Prostate gland (tissue), 2 donors: Measurements from ENCODE around the gene CREB3L1. TPM values are rescaled to one million over a fixed set of nuclear protein-coding genes. Genes with fewer than 3 reads are reported as not detected.

ENCODE experiments used
- DNase-seq: peaks from one replicate; pipeline ENCODE4 v3.0.0-alpha.2; 2019; ENCODE audit warnings: low spot score
- H3K27ac ChIP-seq, 2 donors: fragments of 200-600 bp; sonication (generic); 2 replicates each; pipeline ENCODE4 v1.5.1; 2017 to 2019
- H3K27me3 ChIP-seq: fragments of 200-600 bp; sonication (generic); replicated peaks from 2 replicates; pipeline ENCODE4 v1.5.1; 2019; ENCODE audit not compliant: insufficient read depth
- H3K36me3 ChIP-seq, 2 donors: fragments of 200-600 bp; sonication (generic); 1 replicate in 1 of 2; 2 replicates in 1 of 2; pipeline versions ENCODE4 v1.5.1 to v1.8.1; 2017 to 2019
- H3K4me1 ChIP-seq: fragments of 200-600 bp; sonication (generic); replicated peaks from 2 replicates; pipeline ENCODE4 v1.5.1; 2019
- H3K4me3 ChIP-seq, 2 donors: fragments of 200-600 bp; sonication (generic); 2 replicates each; pipeline ENCODE4 v1.5.1; 2017 to 2019
- H3K9me3 ChIP-seq: fragments of 200-600 bp; sonication (generic); 2 replicates; pipeline ENCODE4 v1.5.1; 2017
- POLR2A ChIP-seq: fragments of 450-650 bp; IDR thresholded peaks from one replicate; pipeline ENCODE4 v1.6.1; 2016; ENCODE audit warnings: antibody characterized with exemption, mild to moderate bottlenecking
- POLR2AphosphoS5 ChIP-seq: sonication (generic); formaldehyde crosslinking; IDR thresholded peaks from one replicate; pipeline ENCODE4 v1.6.1; 2017; ENCODE audit warnings: antibody characterized with exemption
- WGBS: methylation state at CpG from one replicate; pipeline ENCODE4 v1.1.5; 2018; 5-methylcytosine and 5-hydroxymethylcytosine counted together
- intact Hi-C: fragments of 100-400 bp; cut with DNase I; formaldehyde crosslinking; loops from one replicate; pipeline ENCODE4 v1.14.2; 2022
- total RNA-seq, 2 donors: library from RNA; depleted of rRNA; stranded (reverse); fragments of >200 nt; gene quantifications; one replicate each; pipeline ENCODE4 v1.1.0, GENCODE V29; 2016
- TF ChIP-seq, protein P1 (sequence below), 4 experiments: fragments of 200-600 bp in 2 of 4; fragments of 450-650 bp in 2 of 4; sonication (generic) in 2 of 4; IDR thresholded peaks; 1 replicate in 3 of 4; 2 replicates in 1 of 4; pipeline ENCODE4 v1.5.1; 2016 to 2019; ENCODE audit warnings: antibody characterized with exemption in 4 of 4, mild to moderate bottlenecking in 2 of 4, moderate library complexity in 2 of 4

The CREB3L1 gene
- total RNA-seq, 2 donors from 2014 or later, result 41.0 to 47.0 TPM

- no peaks in the 10 kb centered on the region for H3K27me3 ChIP-seq
- peak overlapping the region; percentile 80 to 85 for H3K27ac ChIP-seq
- WGBS, result 10% methylated on average over 14 of the region's 22 CpGs
- no peaks in the 10 kb centered on the region for H3K9me3 ChIP-seq
- H3K4me1 ChIP-seq, result peaks cover 37% of the 10 kb centered on the region
- intact Hi-C loops, result loop anchor here (2.0 to 5.0 kb wide), 2 partner anchors 16 to 36 kb away; no protein-coding TSS in a partner anchor
- H3K36me3 ChIP-seq, result no peaks in the 10 kb centered on the region
- TF ChIP-seq, protein P1, sequence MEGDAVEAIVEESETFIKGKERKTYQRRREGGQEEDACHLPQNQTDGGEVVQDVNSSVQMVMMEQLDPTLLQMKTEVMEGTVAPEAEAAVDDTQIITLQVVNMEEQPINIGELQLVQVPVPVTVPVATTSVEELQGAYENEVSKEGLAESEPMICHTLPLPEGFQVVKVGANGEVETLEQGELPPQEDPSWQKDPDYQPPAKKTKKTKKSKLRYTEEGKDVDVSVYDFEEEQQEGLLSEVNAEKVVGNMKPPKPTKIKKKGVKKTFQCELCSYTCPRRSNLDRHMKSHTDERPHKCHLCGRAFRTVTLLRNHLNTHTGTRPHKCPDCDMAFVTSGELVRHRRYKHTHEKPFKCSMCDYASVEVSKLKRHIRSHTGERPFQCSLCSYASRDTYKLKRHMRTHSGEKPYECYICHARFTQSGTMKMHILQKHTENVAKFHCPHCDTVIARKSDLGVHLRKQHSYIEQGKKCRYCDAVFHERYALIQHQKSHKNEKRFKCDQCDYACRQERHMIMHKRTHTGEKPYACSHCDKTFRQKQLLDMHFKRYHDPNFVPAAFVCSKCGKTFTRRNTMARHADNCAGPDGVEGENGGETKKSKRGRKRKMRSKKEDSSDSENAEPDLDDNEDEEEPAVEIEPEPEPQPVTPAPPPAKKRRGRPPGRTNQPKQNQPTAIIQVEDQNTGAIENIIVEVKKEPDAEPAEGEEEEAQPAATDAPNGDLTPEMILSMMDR (IDR thresholded peaks at IDR 0.05), result peak; percentile 56 to 81 (median 64)
- TF ChIP-seq POLR2A, result no peak
- peak; percentile 19 for TF ChIP-seq POLR2AphosphoS5
- peak overlapping the region; percentile 67 to 82 for H3K4me3 ChIP-seq
- peak; percentile 71 for DNase-seq
Observed at GRCh38 chr11:46278387-46279125, 1.1 kb downstream of the CREB3L1 start.

GRCh38 chr11:46279126-46280099, 2.0 kb downstream of the CREB3L1 start:
- 32% methylated on average over 15 of the region's 15 CpGs for WGBS
- H3K9me3 ChIP-seq, result no peaks in the 10 kb centered on the region
- no peaks in the 10 kb centered on the region for H3K27me3 ChIP-seq
- peak overlapping the region; percentile 80 to 85 for H3K27ac ChIP-seq
- no peak for TF ChIP-seq POLR2A
- peak; percentile 45 for TF ChIP-seq POLR2AphosphoS5
- DNase-seq, result peak; percentile 45
- peaks cover 33% of the 10 kb centered on the region for H3K4me1 ChIP-seq
- no peaks in the 10 kb centered on the region for H3K36me3 ChIP-seq
- intact Hi-C loops, result loop anchor here (2.0 to 5.0 kb wide), 2 partner anchors 15 to 37 kb away; no protein-coding TSS in a partner anchor
- peak overlapping the region; percentile 67 to 82 for H3K4me3 ChIP-seq

GRCh38 chr11:46280706-46281105, 3.2 kb downstream of the CREB3L1 start:
- Histone ChIP-seq H3K4me3 (no peak overlapping the region), H3K4me1 (peaks cover 22% of the 10 kb centered on the region), H3K36me3 (no peaks in the 10 kb centered on the region), H3K27ac (peak overlapping the region; percentile 26 to 69), H3K9me3 (no peaks in the 10 kb centered on the region), H3K27me3 (no peaks in the 10 kb centered on the region)
- WGBS, result 52% methylated on average over 5 of the region's 5 CpGs
- TF ChIP-seq POLR2A (no peak), POLR2AphosphoS5 (no peak)
- TF ChIP-seq, protein P1 (IDR thresholded peaks at IDR 0.05), result no peak
- intact Hi-C loops, result no loop called here
- no peak for DNase-seq

DNA sequence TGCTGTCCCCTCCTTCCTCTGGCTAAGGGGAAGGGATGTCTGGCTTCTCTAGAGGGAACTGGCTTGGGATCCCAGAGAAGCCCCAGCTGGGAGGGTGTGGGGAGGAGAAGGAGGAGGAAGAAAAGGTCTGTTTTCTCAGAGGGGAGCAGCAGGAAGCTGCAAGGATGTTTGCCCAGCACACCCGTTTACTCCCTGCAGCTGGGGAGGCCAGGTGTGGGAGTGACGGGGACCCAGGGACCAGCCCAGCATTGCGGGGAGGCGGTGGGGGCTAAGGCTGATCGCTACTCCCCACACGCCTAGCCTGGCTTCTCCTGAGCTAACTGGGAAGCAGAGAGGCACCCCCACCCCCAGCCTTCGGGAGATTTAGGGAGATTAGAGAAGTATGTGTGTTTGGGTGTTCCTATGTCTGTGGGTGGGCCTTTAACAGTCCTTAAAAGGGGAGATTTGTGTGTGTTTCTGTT, 3.9 kb downstream of the CREB3L1 start:
- H3K4me1 ChIP-seq, result peaks cover 15% of the 10 kb centered on the region
- intact Hi-C loops, result no loop called here
- peak overlapping the region; percentile 26 to 69 for H3K27ac ChIP-seq
- peak overlapping the region; percentile 1 to 24 for H3K4me3 ChIP-seq
- no peaks in the 10 kb centered on the region for H3K27me3 ChIP-seq
- H3K36me3 ChIP-seq, result no peaks in the 10 kb centered on the region
- peak; percentile 23 for DNase-seq
- 11% methylated on average over 7 of the region's 7 CpGs for WGBS
- TF ChIP-seq POLR2AphosphoS5 (no peak), POLR2A (peak; percentile 23)
- TF ChIP-seq, protein P1 (IDR thresholded peaks at IDR 0.05), result no peak
- H3K9me3 ChIP-seq, result no peaks in the 10 kb centered on the region

GRCh38 chr11:46285173-46285572, 7.7 kb downstream of the CREB3L1 start:
- peaks cover 11% of the 10 kb centered on the region for H3K4me1 ChIP-seq
- DNase-seq, result no peak
- whole genome bisulfite sequencing, result 73% methylated on average over 3 of the region's 3 CpGs
- H3K4me3 ChIP-seq, result no peak overlapping the region
- H3K27me3 ChIP-seq, result no peaks in the 10 kb centered on the region
- intact Hi-C loops, result no loop called here
- H3K27ac ChIP-seq, result no peak overlapping the region
- TF ChIP-seq POLR2AphosphoS5, result no peak
- TF ChIP-seq POLR2A, result no peak
- TF ChIP-seq, protein P1 (IDR thresholded peaks at IDR 0.05), result no peak
- H3K9me3 ChIP-seq, result no peaks in the 10 kb centered on the region
- H3K36me3 ChIP-seq, result no peaks in the 10 kb centered on the region
